ENCODE measurements around the gene SLC12A9.
"Not testable (repeated sequence)": the region's sequence is repeated elsewhere in the genome, so short reads cannot be mapped to it uniquely, and the experiment has no call there.

SLC12A9 gene

GRCh38 chr7:100900978-100901377, 48.5 kb downstream of the SLC12A9 start:
- no peak overlapping the region for H3K4me3 ChIP-seq (ENCODE audit: low read length)
- DNase-seq (ENCODE audit: low read depth), result no peak
- TF ChIP-seq CTCF (conservative IDR thresholded peaks at IDR 0.05; ENCODE audit: low read length), result no peak

- TF ChIP-seq CTCF (conservative IDR thresholded peaks at IDR 0.05; ENCODE audit: low read length), result no peak
- no peak for DNase-seq (ENCODE audit: low read depth)
- no peak overlapping the region for H3K4me3 ChIP-seq (ENCODE audit: low read length)
Measured at GRCh38 chr7:100901921-100902332, 49.4 kb downstream of the SLC12A9 start.

GRCh38 chr7:100902638-100903037, 50.1 kb downstream of the SLC12A9 start:
- H3K4me3 ChIP-seq (ENCODE audit: low read length), result no peak overlapping the region
- TF ChIP-seq CTCF (conservative IDR thresholded peaks at IDR 0.05; ENCODE audit: low read length), result no peak
- DNase-seq (ENCODE audit: low read depth), result no peak

GRCh38 chr7:100908512-100908911, 56.0 kb downstream of the SLC12A9 start:
- H3K4me3 ChIP-seq (ENCODE audit: low read length), result no peak overlapping the region
- DNase-seq (ENCODE audit: low read depth), result no peak
- no peak for TF ChIP-seq CTCF (conservative IDR thresholded peaks at IDR 0.05; ENCODE audit: low read length)

GRCh38 chr7:100910443-100910842, 57.9 kb downstream of the SLC12A9 start:
- DNase-seq (ENCODE audit: low read depth); H3K4me3 ChIP-seq (ENCODE audit: low read length): not testable (repeated sequence)

GRCh38 chr7:100911484-100911883, 59.0 kb downstream of the SLC12A9 start:
- H3K4me3 ChIP-seq (ENCODE audit: low read length), result no peak overlapping the region
- no peak for TF ChIP-seq CTCF (conservative IDR thresholded peaks at IDR 0.05; ENCODE audit: low read length)
- DNase-seq (ENCODE audit: low read depth), result no peak

GRCh38 chr7:100914208-100914878, 61.8 kb downstream of the SLC12A9 start:
- no peak for TF ChIP-seq CTCF (conservative IDR thresholded peaks at IDR 0.05; ENCODE audit: low read length)
- no peak overlapping the region for H3K4me3 ChIP-seq (ENCODE audit: low read length)
- no peak for DNase-seq (ENCODE audit: low read depth)
